HG03280 (cell line): ENCODE measurements around the gene SLC9A5.
A peak's percentile ranks its signal among the peaks of the same experiment; 100 is the strongest.

Experiments used
- ATAC-seq: cut with Tn5 transposase; IDR thresholded peaks from one replicate; pipeline ENCODE4 v1.9.1; 2021; ENCODE audit warnings: mild to moderate bottlenecking, moderate library complexity; ENCODE audit not compliant: unreplicated experiment

SLC9A5 gene

DNA sequence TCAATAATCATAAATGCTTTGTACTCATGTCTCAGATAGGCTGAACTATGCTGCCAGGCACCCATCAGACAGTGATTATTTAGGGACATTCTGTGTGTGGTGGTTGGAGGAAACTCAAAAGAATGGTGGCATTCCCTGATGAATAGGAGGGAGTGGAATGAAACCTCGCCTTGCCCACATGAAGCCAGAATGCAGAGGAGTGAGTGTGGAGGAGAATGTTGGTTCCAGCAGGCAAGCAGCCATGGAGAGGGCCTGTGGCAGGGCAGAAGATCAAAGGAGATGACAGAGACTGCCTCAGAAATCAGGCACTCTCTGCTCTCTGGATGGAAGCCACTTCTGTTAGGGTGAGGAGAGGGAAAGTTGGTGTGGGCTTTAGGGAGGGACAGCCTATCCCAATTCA is 55.2 kb downstream of the SLC9A5 start:
- ATAC-seq = no peak

DNA sequence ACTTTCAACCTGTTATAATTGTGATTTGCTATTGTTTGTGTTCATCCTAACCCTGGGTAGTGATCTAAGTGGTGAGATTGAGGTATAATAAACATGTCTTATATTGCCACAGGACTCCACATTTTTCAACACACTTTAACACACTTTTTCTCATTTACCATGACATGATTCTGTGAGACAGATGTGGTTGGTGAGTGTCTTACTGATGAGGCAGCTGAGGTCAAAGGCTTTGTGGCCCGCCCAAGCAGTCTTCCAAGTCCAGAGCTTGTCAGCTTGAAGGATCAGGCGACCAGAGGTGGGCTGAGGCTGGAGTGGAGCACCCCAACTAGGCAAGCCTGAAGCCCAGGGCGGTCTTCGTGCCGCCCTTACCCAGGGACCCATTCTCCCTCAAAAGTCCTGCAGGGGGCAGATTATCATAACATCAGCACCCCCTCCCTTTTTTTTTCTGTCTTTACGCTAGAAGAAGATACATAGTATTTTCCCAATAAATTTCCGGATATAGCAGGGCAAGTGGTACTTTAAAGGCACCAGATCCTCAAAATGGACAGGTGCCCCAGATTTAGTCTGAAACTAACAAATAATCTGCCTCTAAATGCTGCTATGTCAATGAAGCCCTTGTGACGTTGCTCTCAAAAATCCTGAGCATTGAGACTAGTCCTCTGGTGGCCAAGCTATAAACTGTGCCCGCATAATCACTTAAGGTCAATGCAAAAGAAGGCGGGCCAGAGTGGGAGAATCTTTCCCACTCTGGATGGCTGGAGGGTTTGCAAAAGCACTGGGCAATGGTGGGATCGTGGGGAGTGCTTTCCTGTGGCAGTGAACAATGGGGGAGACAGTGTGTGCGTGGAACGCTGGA is 56.7 kb downstream of the SLC9A5 start:
- ATAC-seq = no peak

DNA sequence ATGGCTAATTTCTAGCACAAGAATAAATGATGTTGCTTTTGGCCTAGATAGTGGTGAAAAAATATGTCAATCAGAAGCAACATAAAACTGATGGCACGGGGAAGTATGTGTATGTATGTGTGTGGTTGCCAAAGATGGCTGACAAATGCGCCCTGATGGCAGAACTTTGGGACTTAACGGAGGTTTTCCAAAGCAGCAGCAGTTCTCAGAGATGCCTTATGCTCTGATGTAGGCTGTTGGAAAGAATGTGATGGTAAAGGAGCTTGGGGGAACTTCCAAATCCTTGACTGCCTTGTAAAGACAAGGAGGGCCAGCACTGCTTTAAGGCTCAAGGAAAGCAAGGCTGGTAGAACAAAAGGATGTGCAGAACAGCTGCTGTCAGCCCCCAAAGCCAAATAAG is 61.8 kb downstream of the SLC9A5 start:
- ATAC-seq = no peak

DNA sequence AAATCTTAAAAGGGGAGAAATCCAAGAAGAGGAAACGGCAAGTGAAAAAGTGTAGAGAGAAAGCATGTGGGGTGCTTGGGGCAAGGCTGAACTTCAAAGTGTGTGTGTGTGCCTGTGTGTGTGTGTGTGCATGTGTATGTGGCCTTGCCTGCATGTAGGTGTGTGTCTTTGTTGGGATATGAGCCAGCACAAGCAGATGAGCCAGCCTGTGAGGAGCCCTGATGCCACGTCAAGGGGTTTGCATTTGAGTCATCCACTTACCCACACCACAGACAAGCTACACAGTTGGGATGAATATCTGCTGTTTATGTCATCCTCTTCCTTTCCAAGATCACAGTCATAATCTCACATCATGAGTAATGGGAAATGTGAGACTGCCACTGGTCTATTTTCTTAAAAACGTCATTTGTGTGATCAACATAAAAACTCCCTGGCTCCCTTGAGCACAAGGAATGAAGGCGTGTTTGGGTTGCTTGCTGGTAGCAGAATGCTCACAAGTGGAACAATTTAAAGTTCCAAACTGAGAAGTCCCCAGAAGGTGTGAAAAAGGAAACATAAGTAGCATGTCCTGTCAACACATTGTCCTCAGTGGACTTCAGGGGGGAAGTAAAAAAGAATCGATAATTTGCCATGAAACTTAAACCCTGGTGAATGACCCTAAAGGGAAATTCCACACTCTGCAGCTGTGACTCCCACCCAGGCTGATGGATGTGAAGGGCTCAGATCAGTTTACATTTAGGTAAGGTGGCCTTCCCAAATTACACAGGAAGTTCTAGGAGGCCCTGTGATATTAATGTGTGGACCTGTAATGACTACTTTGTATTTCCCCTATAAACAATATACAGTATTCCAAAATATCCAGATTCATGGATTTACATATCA is 63.1 kb downstream of the SLC9A5 start:
- ATAC-seq = peak; percentile 77

DNA sequence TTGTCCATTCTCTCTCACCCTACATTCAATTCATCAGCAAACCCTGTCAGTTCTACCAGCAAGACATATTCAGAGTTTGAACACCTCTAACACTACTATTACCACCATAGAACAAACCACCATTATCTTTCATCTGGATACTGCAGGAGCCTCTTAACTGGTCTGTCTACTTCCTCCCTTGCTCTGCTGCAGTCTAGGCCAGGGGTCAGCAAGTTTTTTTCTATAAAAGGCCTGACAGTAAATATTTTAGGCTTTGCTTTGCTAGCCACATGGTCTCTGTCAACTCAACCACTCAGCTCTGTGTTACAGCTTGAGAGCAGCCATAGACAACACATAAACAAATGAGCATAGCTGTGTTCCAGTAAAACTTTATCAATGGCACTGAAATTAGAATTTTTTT is 63.9 kb downstream of the SLC9A5 start:
- ATAC-seq = no peak

DNA sequence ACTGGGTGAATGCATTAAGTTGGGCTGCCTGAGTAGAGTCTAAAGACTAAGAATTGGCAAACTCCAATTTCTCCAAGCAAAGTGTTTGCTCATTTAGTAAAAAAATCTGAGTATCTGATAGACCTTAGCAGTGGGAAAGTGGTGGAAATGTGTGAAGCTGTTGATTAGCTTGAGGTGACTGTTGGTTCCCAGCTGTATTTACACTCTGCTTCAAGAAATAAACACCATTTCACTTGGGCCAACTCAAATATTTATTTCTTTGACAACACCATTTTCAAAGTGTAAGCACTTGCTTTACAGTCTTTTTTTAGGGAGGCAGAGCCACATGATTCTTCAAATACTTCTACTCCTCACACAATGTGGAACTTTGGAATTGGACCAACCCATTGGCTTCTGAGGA is 69.1 kb downstream of the SLC9A5 start:
- ATAC-seq = no peak
